ENCODE data around the gene TNFAIP8L3.

The TNFAIP8L3 gene

GRCh38 chr15:51079226-51079625 is 15.5 kb downstream of the TNFAIP8L3 start:
- Histone ChIP-seq H3K4me2 (no peak overlapping the region), H3K9ac (no peak overlapping the region), H4K20me1 (no peaks in the 10 kb centered on the region), H3K27me3 (no peaks in the 10 kb centered on the region), H3K36me3 (no peaks in the 10 kb centered on the region), H3K27ac (no peak overlapping the region), H3K4me3 (no peak overlapping the region), H3K4me1 (peaks cover 11 to 28% (median 17%) of the 10 kb centered on the region in 10 experiments; a peak in 19 of 20 replicates), H3K9me3 (replicated peaks in 1 of 11) (peaks cover 0 to 8% (median 0%) of the 10 kb centered on the region in 11 experiments; a peak in 3 of 22 replicates)
- no peak for TF ChIP-seq Cebpa-rat (IDR thresholded peaks at IDR 0.05)

- 0 out of 22 replicates have a peak overlapping the region, but pooled peaks of 1 of the 11 experiments have one; percentile 17 for H3K9ac ChIP-seq
- no peaks in the 10 kb centered on the region for H3K36me3 ChIP-seq
- TF ChIP-seq Cebpa-rat (IDR thresholded peaks at IDR 0.05) = no peak
- no peak overlapping the region for H3K4me3 ChIP-seq
- H3K9me3 ChIP-seq (replicated peaks in 1 of 11) = peaks cover 0 to 8% (median 0%) of the 10 kb centered on the region in 11 experiments; a peak in 3 of 22 replicates
- H3K4me2 ChIP-seq = peak overlapping the region; percentile 14 to 81 (median 41); a peak in 20 of 22 replicates
- H3K27me3 ChIP-seq = no peaks in the 10 kb centered on the region
- H3K27ac ChIP-seq = peak overlapping the region in 1 of 11 experiments; percentile 37; a peak in 1 of 22 replicates
- H4K20me1 ChIP-seq = no peaks in the 10 kb centered on the region
- peaks cover 11 to 28% (median 17%) of the 10 kb centered on the region in 10 experiments; a peak in 19 of 20 replicates for H3K4me1 ChIP-seq
Measured at GRCh38 chr15:51077221-51078153, 17.2 kb downstream of the TNFAIP8L3 start.

- Histone ChIP-seq H3K27ac (peak overlapping the region in 1 of 11 experiments; percentile 37; a peak in 1 of 22 replicates), H3K4me3 (no peak overlapping the region), H4K20me1 (no peaks in the 10 kb centered on the region), H3K4me1 (peaks cover 11 to 31% (median 17%) of the 10 kb centered on the region in 10 experiments; a peak in 19 of 20 replicates), H3K27me3 (no peaks in the 10 kb centered on the region), H3K36me3 (no peaks in the 10 kb centered on the region), H3K4me2 (peak overlapping the region; percentile 27 to 81 (median 41)), H3K9ac (no peak overlapping the region), H3K9me3 (replicated peaks in 1 of 11) (peaks cover 0 to 8% (median 0%) of the 10 kb centered on the region in 11 experiments; a peak in 3 of 22 replicates)
- TF ChIP-seq Cebpa-rat (IDR thresholded peaks at IDR 0.05) = no peak
Measured at GRCh38 chr15:51076524-51077220, 18.0 kb downstream of the TNFAIP8L3 start.

- Histone ChIP-seq H3K9ac (no peak overlapping the region), H3K27ac (no peak overlapping the region), H4K20me1 (no peaks in the 10 kb centered on the region), H3K4me1 (peaks cover 16 to 37% (median 18%) of the 10 kb centered on the region in 10 experiments), H3K27me3 (no peaks in the 10 kb centered on the region), H3K36me3 (no peaks in the 10 kb centered on the region), H3K4me2 (peak overlapping the region; percentile 27 to 81 (median 41); a peak in 21 of 22 replicates), H3K9me3 (replicated peaks in 1 of 11) (peaks cover 0 to 8% (median 0%) of the 10 kb centered on the region in 11 experiments; a peak in 3 of 22 replicates), H3K4me3 (no peak overlapping the region)
- TF ChIP-seq Cebpa-rat (IDR thresholded peaks at IDR 0.05) = no peak
Measured at GRCh38 chr15:51075826-51076523, 18.7 kb downstream of the TNFAIP8L3 start.

GRCh38 chr15:51075364-51075763 is 19.3 kb downstream of the TNFAIP8L3 start:
- Histone ChIP-seq H3K36me3 (no peaks in the 10 kb centered on the region), H3K9me3 (replicated peaks in 1 of 11) (peaks cover 0 to 8% (median 0%) of the 10 kb centered on the region in 11 experiments; a peak in 3 of 22 replicates), H3K27ac (no peak overlapping the region), H3K4me2 (no peak overlapping the region), H3K4me3 (no peak overlapping the region), H3K9ac (no peak overlapping the region), H3K27me3 (no peaks in the 10 kb centered on the region), H4K20me1 (no peaks in the 10 kb centered on the region), H3K4me1 (peaks cover 18 to 37% (median 20%) of the 10 kb centered on the region in 10 experiments)
- no peak for TF ChIP-seq Cebpa-rat (IDR thresholded peaks at IDR 0.05)

GRCh38 chr15:51074926-51075325 is 19.8 kb downstream of the TNFAIP8L3 start:
- no peak overlapping the region for H3K9ac ChIP-seq
- H3K9me3 ChIP-seq (replicated peaks in 1 of 11) = peaks cover 0 to 8% (median 0%) of the 10 kb centered on the region in 11 experiments; a peak in 3 of 22 replicates
- no peaks in the 10 kb centered on the region for H4K20me1 ChIP-seq
- H3K4me3 ChIP-seq = no peak overlapping the region
- no peaks in the 10 kb centered on the region for H3K36me3 ChIP-seq
- H3K27ac ChIP-seq = no peak overlapping the region
- TF ChIP-seq Cebpa-rat (IDR thresholded peaks at IDR 0.05) = no peak
- H3K4me2 ChIP-seq = no peak overlapping the region
- no peaks in the 10 kb centered on the region for H3K27me3 ChIP-seq
- H3K4me1 ChIP-seq = peaks cover 23 to 37% (median 24%) of the 10 kb centered on the region in 10 experiments

GRCh38 chr15:51071578-51071977 is 23.1 kb downstream of the TNFAIP8L3 start:
- H3K4me3 ChIP-seq = no peak overlapping the region
- no peaks in the 10 kb centered on the region; a peak in 1 of 22 replicates for H3K9me3 ChIP-seq (replicated peaks in 1 of 11)
- no peaks in the 10 kb centered on the region for H4K20me1 ChIP-seq
- H3K27ac ChIP-seq = no peak overlapping the region
- H3K27me3 ChIP-seq = no peaks in the 10 kb centered on the region
- no peak for TF ChIP-seq Cebpa-rat (IDR thresholded peaks at IDR 0.05)
- H3K4me2 ChIP-seq = peak overlapping the region in 1 of 11 experiments; percentile 19; a peak in 1 of 22 replicates
- H3K4me1 ChIP-seq = peaks cover 18 to 30% (median 22%) of the 10 kb centered on the region in 10 experiments; a peak in 19 of 20 replicates
- H3K36me3 ChIP-seq = no peaks in the 10 kb centered on the region
- no peak overlapping the region for H3K9ac ChIP-seq

- Histone ChIP-seq H3K9ac (no peak overlapping the region), H3K27ac (no peak overlapping the region), H3K4me3 (no peak overlapping the region), H3K27me3 (no peaks in the 10 kb centered on the region), H3K4me1 (peaks cover 10 to 24% (median 16%) of the 10 kb centered on the region in 10 experiments; a peak in 16 of 20 replicates), H3K9me3 (replicated peaks in 1 of 11) (no peaks in the 10 kb centered on the region), H3K36me3 (no peaks in the 10 kb centered on the region), H4K20me1 (no peaks in the 10 kb centered on the region), H3K4me2 (peak overlapping the region in 9 of 11 experiments; percentile 23 to 55 (median 41); a peak in 14 of 22 replicates)
- no peak for TF ChIP-seq Cebpa-rat (IDR thresholded peaks at IDR 0.05)
Measured at GRCh38 chr15:51069983-51070382, 24.7 kb downstream of the TNFAIP8L3 start.

All from BLaER1 treated with 17β-estradiol and CSF1 and Interleukin-3, amounts not matched to agents 10 nM and 100 nM (cell line).